Hematopoietic multipotent progenitor cell treated with erythropoietin and hydrocortisone succinate and interleukin-3 and kit ligand, for 8 days (in vitro differentiated cells): ENCODE data around the gene TRIM32.

Experiments
- DNase-seq: peaks from one replicate; pipeline ENCODE4 v3.0.0-alpha.2; 2015

Gene TRIM32

DNA sequence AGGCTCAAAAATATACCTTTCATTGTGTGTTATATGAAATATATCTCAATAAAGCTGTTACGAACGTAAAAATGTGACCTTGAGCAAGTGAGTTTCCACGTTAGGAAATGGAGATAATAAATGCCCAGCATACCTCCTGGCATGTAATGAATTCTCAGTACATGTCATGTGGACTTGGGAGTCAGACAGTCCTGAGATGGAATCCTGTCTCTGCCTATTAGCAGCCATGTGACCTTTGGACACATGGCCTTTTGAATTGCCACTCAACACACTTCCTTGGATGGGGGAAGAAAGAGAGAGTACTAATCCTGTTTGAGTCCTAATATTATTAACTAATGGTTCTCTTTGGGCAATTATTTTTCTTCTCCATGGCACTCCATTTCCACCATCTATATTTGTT is 25.7 kb downstream of the TRIM32 start:
- no peak for DNase-seq

DNA sequence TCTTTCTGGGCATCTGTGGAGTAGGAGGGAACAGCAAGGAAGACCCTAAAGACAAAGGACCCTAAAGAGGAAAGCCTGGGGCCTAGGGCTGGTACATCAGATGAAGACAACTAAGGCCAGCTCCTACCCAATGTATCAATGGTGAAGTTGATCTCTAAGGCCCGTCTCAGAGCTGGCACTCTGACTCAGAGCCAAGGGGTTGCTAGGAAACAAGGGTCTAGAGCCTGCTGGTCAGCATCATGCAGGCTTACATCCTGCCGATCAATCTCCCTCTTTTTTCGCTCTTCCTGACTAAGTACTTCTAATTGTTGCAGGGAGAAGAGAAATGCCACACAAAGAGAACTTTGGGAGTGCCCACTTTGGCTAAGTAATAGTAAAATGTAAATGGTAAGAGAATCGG is 26.2 kb downstream of the TRIM32 start:
- DNase-seq = no peak

- DNase-seq = no peak
Observed at GRCh38 chr9:116715751-116716150, 28.6 kb downstream of the TRIM32 start.

DNA sequence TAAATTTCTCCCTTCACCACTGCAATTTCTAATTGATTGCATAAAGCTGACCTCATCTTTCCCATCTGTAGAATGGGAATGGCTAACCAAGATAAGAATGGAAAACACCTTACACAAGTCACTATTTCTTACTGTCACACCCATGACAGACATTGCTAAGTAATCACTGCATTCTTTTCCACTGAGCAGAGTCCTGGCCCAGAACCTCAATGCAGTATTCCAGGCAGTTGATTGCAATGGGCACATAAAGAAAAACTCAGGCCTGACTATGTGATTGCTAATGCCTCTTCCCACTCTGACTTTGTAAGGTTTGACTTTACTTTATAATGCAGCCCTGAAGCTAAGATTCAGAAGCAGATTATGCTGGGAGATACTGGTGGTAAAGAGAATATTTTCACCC is 29.3 kb downstream of the TRIM32 start:
- DNase-seq = no peak

DNA sequence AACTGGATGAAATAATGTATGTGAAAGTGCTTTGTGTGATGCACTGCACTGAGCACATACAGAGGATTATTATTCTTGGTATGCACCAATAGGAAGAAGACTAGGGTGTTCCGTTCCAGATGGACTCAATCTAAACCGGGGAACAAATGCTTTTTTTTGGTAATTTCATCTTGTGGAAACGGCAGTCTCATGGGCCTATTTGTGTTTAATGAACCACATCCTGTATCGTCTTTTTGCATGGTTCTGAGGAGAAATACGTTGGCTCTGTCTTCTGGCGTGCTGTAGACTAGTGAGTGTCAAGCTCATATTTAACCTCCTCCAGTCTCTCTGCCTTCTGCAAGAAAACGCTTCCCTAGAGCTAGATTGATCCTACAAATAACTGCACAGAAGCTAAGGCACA is 30.0 kb downstream of the TRIM32 start:
- DNase-seq = no peak

- DNase-seq = no peak
Observed at GRCh38 chr9:116718111-116718510, 31.0 kb downstream of the TRIM32 start.

GRCh38 chr9:116720111-116720510 is 33.0 kb downstream of the TRIM32 start:
- DNase-seq = no peak

- no peak for DNase-seq
Observed at GRCh38 chr9:116721411-116721810, 34.3 kb downstream of the TRIM32 start.

- no peak for DNase-seq
Observed at GRCh38 chr9:116721944-116722343, 34.8 kb downstream of the TRIM32 start.

DNA sequence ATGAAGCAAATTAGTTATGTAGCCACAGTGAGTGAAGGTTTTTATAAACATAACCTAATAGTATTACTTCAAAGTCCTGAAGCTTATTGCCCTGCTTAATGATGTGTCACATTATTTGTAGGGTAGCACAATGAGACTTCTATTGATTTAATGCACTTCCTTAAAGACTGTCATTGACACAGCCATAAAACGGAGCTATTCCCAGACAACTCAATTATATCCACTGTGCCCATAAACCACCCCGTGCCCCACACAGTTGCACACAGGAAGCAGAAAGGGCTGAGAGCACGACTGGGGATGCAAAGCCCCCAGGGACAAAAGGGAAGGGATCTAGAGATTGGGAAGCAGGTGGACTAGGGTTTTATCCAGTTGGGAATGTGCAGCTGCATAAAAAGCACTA is 37.0 kb downstream of the TRIM32 start:
- no peak for DNase-seq

- no peak for DNase-seq
Observed at GRCh38 chr9:116726602-116727001, 39.5 kb downstream of the TRIM32 start.

DNA sequence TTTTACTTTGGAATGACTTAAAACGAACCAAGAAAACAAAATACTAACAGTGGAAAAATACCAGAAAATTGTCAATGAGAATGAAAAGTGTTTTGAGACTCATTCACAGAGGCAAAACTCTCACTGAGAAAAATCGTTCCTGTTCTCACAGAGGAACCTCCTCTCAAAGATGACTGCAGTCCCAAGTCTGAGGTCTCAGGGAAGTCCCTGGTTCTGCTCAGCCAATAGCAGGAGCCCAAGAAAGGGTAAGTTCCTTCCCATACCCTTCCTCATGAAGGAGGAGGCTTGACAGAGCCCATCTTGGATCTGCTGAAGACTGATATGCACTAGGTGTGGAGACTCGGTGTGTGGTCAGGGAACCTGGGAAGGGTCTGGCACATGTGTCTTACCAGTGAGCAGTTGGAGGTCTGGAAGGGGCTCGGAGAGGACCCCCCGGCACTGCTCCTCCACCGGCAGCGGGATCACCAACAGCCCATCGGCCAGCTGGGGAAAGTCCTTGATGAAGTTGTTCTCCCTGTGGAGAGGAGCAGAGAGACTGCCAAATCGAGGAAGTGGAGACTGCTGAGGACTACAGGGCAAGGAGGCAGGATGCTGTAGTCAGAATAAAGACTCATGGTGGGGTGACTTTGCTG is 46.0 kb downstream of the TRIM32 start:
- DNase-seq = no peak

DNA sequence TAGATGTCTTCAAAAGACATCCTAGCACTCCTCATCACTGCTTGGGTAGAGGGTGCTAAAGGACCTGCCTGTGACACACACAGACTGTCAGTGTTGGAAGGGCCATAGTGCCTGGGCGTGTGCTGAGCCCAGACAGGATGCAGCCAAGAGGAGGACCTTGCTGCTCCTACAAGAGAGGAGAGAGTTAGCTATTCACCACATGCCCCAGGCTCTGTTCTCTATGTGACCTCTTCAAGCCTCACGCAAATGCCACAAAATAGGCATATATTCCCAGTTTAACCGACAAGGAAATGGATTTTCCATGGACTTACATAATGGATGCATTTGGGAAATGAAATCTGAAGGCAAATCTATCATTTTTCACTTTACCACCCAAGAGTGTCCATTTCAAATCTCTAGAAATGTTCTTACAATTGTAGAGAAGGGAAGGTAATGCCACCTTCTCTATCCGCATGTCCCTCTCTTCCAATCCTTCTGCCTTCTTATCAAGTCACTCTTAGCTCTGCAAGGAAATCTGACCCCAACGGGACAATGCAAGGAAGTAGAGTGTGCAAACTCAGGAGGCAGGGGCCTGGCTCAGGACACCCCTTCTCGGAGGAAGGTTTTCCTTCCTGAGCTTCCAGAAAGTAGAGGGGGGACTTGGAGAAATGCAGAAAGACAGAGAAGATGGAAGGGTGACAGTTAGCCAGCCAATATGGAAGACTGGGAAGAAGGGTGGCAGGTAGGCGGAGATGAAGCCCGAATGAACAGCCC is 49.5 kb downstream of the TRIM32 start:
- no peak for DNase-seq

- peak; percentile 74 for DNase-seq
Observed at GRCh38 chr9:116737152-116737546, 50.0 kb downstream of the TRIM32 start.

DNA sequence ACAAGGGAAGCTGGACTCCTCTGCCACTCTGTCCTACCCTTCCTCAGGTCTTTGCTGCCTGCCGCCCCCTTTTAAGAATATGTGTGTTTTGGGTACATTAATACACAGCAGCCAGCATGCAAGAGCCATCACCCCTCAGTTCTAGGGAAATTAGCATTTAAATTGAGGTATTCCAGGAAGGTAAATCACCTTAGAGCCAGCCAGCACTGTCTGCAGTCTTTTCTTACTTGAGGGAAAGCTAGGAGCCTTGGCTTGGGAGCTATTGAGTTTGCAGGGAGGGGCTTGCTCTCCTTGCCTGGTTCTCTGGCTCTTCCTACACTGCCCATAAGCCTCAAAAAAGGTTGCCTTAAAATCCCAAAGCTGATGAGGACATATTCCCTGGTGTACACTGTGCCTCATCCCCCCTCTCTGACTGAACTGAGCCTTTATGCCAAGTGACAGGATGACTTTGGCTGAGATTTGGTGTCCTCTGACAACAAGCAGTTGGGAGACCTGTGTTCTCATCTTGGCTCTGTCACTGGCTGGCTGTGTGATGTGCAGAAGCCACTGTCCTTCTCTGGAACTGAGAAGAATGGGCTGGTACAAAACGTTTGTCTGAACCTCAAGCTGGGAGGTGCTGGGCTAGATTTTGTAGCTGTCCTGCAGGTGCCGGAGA is 54.1 kb downstream of the TRIM32 start:
- no peak for DNase-seq

DNA sequence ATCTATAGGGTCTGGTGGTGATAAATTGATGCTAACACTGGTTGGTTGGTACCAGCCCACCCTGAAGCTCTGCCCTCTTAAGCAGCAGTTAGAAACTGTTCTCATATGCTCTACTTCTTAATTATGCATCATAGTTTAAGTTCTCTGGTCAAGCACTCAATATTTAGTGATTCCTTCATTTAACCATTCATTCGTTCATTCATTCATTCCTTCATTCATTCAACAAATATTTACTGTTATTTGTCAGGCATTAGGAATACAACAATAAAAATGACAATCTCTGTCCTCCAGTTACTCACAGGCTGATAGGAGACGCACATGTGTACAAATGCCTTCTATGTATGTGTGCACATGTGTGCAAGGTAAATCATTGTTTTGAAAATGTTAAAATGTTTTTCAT is 54.6 kb downstream of the TRIM32 start:
- DNase-seq = no peak

DNA sequence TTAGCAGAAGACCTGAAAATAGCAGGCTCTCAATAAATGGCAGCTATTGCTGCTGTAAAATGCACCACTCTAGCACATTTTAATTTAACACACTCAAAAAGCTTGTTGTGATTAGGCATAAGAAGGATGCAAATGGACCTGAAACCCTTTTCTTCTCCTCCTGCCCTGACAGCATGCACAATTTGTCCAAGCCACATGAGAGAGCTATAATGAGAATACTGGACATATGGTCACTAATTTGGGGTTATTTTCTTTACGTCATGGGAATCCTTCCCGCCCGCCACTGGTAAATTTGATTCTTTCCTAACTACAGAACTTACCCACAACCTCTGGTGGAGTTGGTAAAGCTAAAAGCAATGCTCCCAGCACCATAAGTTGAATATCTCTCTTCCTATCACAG is 62.1 kb downstream of the TRIM32 start:
- DNase-seq = no peak

DNA sequence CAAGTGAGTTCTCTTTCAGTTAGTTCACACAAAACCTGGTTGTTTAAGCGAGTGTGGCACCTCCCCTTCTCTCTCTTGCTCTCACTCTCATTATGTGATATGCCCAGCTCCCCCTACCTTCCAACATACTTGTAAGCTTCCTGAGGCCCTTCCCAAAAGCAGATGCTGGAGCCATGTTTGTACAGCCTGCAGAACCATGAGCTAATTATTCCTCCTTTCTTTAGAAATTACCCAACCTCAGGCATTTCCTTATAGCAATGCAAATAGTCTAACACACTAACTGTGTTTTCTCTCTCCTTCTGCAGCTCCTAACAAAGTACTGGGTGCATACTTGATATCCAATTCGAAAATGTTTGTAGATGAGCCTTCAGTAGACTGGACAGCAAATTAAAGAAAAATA is 62.7 kb downstream of the TRIM32 start:
- no peak for DNase-seq

GRCh38 chr9:116750510-116750909 is 63.4 kb downstream of the TRIM32 start:
- DNase-seq = no peak
